Chondrocyte (in vitro differentiated cells): ENCODE measurements around the gene SERPINB13. TPM values are rescaled to one million over a fixed set of nuclear protein-coding genes. Genes with fewer than 3 reads are reported as not detected.

Source experiments
- DNase-seq: peaks from one replicate; pipeline ENCODE4 v3.0.0; 2021; ENCODE audit warnings: mixed read lengths, low spot score
- H3K27ac Mint-ChIP-seq: one replicate; pipeline ENCODE4 v1.8.0; 2021; ENCODE audit warnings: mild to moderate bottlenecking, moderate library complexity, mixed read lengths; ENCODE audit not compliant: unreplicated experiment
- H3K27me3 Mint-ChIP-seq: 2 replicates; pipeline ENCODE4 v1.8.0; 2021; ENCODE audit warnings: low read depth, mixed read lengths
- H3K36me3 Mint-ChIP-seq: 2 replicates; pipeline ENCODE4 v1.8.0; 2021; ENCODE audit warnings: low read depth, mixed read lengths
- H3K4me1 Mint-ChIP-seq: 2 replicates; pipeline ENCODE4 v1.8.0; 2021; ENCODE audit warnings: low read depth, mild to moderate bottlenecking, mixed read lengths
- H3K4me3 Mint-ChIP-seq: one replicate; pipeline ENCODE4 v1.8.0; 2021; ENCODE audit warnings: mild to moderate bottlenecking, moderate library complexity, mixed read lengths; ENCODE audit not compliant: unreplicated experiment
- H3K9me3 Mint-ChIP-seq: 2 replicates; pipeline ENCODE4 v1.8.0; 2021; ENCODE audit warnings: low read depth, mixed read lengths
- total RNA-seq: library from RNA; stranded (reverse); gene quantifications from 3 replicates; pipeline ENCODE4 v1.2.1, GENCODE V29; 2021
- TF ChIP-seq, protein P1 (sequence below): fragments of 200-600 bp; sonication (generic); IDR thresholded peaks from 2 replicates; pipeline ENCODE4 v1.5.0; 2021; ENCODE audit warnings: antibody characterized with exemption, mild to moderate bottlenecking, moderate library complexity

SERPINB13 gene
- total RNA-seq, 1 donor from 2014 or later = not detected

DNA sequence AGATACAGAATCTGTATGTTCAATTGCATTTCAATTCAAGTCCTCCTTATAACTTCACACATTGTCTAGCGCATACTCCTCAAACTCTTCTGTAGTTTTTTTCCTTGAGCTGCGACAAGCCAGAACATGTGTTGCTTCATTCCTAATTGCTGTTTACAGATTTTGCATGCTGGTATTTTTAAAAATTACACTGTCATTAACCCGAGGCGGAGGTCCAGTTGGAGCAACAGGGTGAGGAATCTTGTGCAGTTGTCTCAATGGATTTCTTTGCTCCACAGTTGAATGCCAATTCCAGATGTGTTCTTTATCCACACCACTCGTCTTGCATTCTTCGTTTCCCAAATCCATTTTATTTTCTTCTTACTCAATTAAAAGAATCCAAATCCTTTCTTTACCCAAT is 16.4 kb upstream of the SERPINB13 start:
- Mint-ChIP-seq H3K4me3 (no peak overlapping the region), H3K27me3 (peaks cover 42% of the 10 kb centered on the region), H3K9me3 (no peaks in the 10 kb centered on the region), H3K4me1 (no peaks in the 10 kb centered on the region), H3K36me3 (no peaks in the 10 kb centered on the region), H3K27ac (no peak overlapping the region)
- TF ChIP-seq, protein P1, sequence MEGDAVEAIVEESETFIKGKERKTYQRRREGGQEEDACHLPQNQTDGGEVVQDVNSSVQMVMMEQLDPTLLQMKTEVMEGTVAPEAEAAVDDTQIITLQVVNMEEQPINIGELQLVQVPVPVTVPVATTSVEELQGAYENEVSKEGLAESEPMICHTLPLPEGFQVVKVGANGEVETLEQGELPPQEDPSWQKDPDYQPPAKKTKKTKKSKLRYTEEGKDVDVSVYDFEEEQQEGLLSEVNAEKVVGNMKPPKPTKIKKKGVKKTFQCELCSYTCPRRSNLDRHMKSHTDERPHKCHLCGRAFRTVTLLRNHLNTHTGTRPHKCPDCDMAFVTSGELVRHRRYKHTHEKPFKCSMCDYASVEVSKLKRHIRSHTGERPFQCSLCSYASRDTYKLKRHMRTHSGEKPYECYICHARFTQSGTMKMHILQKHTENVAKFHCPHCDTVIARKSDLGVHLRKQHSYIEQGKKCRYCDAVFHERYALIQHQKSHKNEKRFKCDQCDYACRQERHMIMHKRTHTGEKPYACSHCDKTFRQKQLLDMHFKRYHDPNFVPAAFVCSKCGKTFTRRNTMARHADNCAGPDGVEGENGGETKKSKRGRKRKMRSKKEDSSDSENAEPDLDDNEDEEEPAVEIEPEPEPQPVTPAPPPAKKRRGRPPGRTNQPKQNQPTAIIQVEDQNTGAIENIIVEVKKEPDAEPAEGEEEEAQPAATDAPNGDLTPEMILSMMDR = no peak
- no peak for DNase-seq

DNA sequence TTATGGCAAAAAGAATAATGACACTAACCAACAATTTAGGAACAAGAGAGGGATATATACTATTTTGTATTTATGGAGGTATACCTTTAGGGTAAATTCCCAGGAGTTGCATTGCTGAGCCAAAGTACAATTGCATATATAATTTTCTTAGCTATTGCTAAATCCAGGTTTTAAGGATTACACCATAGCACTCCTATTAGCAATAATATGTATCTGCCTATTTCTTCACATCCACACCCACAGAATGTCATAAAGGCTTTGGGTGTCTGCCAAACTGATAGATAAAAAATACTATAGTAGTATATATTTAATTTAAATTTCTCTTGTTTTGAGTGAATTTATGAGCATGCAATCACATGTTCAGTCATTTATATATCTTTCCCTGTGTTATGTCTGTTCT is 11.5 kb upstream of the SERPINB13 start:
- H3K4me3 Mint-ChIP-seq = no peak overlapping the region
- DNase-seq = no peak
- no peaks in the 10 kb centered on the region for H3K36me3 Mint-ChIP-seq
- TF ChIP-seq, protein P1 = no peak
- H3K27ac Mint-ChIP-seq = no peak overlapping the region
- H3K4me1 Mint-ChIP-seq = peaks cover 2% of the 10 kb centered on the region
- no peaks in the 10 kb centered on the region for H3K9me3 Mint-ChIP-seq
- H3K27me3 Mint-ChIP-seq = peaks cover 27% of the 10 kb centered on the region

DNA sequence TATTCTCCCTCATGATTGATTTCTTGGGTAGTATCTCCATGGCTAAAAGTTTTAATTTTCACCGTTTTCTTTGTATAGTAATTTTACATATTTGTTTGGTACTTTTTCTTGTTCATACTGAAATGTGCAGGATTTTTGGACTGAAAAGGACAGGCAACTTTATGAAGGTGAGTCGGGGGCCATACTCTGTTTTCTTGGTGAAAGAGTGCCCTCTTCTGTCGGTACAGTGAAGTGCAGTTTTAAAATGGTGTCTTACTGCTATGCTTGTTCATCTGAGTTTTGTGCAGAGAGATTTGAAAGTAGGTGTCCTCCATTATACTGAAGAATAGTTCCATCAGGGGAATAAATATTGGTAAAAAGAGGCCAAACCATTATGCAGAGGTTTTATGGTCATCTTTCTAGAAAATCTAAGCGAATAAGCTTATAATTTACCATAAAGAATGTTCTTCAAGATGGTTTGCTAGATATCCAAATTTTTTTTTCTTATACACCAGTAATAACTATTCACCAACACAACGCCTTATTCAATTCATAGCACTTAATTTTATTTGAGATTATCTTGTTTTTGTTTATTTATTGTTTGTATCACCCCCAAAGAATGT is 8.7 kb upstream of the SERPINB13 start:
- Mint-ChIP-seq H3K36me3 (no peaks in the 10 kb centered on the region), H3K4me3 (no peak overlapping the region), H3K9me3 (no peaks in the 10 kb centered on the region), H3K4me1 (peaks cover 2% of the 10 kb centered on the region), H3K27ac (no peak overlapping the region), H3K27me3 (peaks cover 31% of the 10 kb centered on the region)
- DNase-seq = no peak
- TF ChIP-seq, protein P1 = peak; percentile 94

GRCh38 chr18:63579616-63580015 is 7.5 kb upstream of the SERPINB13 start:
- Mint-ChIP-seq H3K9me3 (no peaks in the 10 kb centered on the region), H3K27me3 (peaks cover 31% of the 10 kb centered on the region), H3K27ac (no peak overlapping the region), H3K36me3 (no peaks in the 10 kb centered on the region), H3K4me1 (peaks cover 2% of the 10 kb centered on the region), H3K4me3 (no peak overlapping the region)
- TF ChIP-seq, protein P1 = no peak
- DNase-seq = no peak

DNA sequence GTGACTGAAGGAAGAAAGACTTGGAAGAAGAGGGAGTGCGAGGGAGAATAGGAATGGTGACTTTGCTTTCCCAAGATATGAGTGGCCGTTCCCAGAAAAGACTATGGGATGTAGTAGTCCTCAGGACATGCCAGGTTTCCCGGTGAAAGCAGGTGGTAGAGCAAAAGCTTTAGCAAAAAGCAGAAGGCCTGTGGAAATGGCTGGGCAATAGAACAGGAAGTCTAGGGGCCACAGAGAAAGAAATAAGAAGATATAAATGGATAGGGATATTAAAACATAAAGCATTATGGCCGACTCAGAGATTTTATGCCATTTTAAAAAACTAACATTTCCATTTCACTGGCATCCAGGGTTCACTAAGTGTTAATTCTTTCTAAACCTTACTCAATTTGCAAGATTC is 1.2 kb upstream of the SERPINB13 start:
- H3K27me3 Mint-ChIP-seq = peaks cover 31% of the 10 kb centered on the region
- no peaks in the 10 kb centered on the region for H3K4me1 Mint-ChIP-seq
- H3K4me3 Mint-ChIP-seq = no peak overlapping the region
- peaks cover 2% of the 10 kb centered on the region for H3K36me3 Mint-ChIP-seq
- H3K27ac Mint-ChIP-seq = no peak overlapping the region
- DNase-seq = no peak
- TF ChIP-seq, protein P1 = no peak
- no peaks in the 10 kb centered on the region for H3K9me3 Mint-ChIP-seq
